Ishikawa (cell line): ENCODE data around the gene RBL2.

Experiments used
- CEBPB ChIP-seq: IDR thresholded peaks from 2 replicates; pipeline ENCODE4 v1.6.1; 2012
- CREB1 ChIP-seq: IDR thresholded peaks from 2 replicates; pipeline ENCODE4 v1.6.1; 2012; ENCODE audit warnings: low read depth
- EP300 ChIP-seq: IDR thresholded peaks from 2 replicates; pipeline ENCODE4 v1.6.1; 2012; ENCODE audit warnings: borderline replicate concordance
- NFIC ChIP-seq: IDR thresholded peaks from 2 replicates; pipeline ENCODE4 v1.6.1; 2012
- YY1 ChIP-seq: IDR thresholded peaks from 2 replicates; pipeline ENCODE4 v1.6.1; 2012; ENCODE audit warnings: low read depth
- TF ChIP-seq, protein P1 (sequence below): IDR thresholded peaks from 2 replicates; pipeline ENCODE4 v1.6.1; 2012

DNA sequence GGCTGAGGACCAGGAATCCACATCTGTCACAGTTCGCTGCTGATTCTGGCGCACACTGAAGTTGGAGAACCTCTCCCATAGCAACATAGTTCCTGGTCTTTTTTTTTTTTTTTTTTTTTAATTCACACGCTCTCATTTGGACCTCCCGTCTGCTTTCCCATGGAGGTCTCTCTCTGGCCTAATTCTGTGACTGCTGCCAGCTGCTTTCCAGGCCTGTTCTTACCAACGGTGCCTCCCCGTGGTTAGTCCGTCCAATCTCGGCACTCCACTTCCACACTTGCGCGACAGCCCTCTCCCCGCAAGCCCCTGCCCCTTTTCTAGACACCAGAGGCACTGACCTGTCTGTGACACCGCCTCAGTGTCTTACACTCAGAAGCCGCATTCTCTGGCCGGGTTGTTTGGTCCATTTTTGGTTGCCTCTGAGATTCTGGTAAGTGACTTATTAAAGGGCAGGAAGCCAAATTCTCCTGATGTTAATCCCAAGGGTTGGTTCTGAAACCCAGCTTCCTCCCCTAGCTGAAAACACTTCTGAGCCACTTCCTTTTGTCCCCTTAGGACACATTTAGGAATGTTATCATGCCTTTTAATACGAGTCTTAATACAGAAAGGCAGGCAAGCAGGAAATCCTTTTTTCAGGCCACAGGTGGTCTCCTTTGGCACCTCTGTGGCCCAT lies 69.9 kb downstream of the RBL2 start:
- TF ChIP-seq EP300 (no peak), CREB1 (no peak), YY1 (no peak), NFIC (no peak), CEBPB (no peak)
- TF ChIP-seq, protein P1, sequence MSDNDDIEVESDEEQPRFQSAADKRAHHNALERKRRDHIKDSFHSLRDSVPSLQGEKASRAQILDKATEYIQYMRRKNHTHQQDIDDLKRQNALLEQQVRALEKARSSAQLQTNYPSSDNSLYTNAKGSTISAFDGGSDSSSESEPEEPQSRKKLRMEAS = no peak
